Measurements from ENCODE around the gene ITPK1. TPM values are rescaled to one million over a fixed set of nuclear protein-coding genes. Genes with fewer than 3 reads are reported as not detected.

Gene ITPK1
- total RNA-seq, 2 experiments from 2014 or later, result 28.1 to 35.2 TPM

- Mint-ChIP-seq H3K4me3 (no peak overlapping the region), H3K4me1 (ENCODE audit: low read depth) (peaks cover 20% of the 10 kb centered on the region), H3K27ac (no peak overlapping the region), H3K27me3 (no peaks in the 10 kb centered on the region), H3K36me3 (no peaks in the 10 kb centered on the region), H3K9me3 (no peaks in the 10 kb centered on the region)
- DNase-seq, result no peak
- ChIA-PET CTCF (interaction anchor here (0.8 to 5.1 kb wide), 2 partner anchors 12 to 14 kb away, joined by 4 to 54 read pairs; no protein-coding TSS in a partner anchor), POLR2A (no interaction called here)
- intact Hi-C loops (cut with micrococcal nuclease), result no loop called here
Measured at GRCh38 chr14:93101181-93101580, 14.5 kb downstream of the ITPK1 start.

DNA sequence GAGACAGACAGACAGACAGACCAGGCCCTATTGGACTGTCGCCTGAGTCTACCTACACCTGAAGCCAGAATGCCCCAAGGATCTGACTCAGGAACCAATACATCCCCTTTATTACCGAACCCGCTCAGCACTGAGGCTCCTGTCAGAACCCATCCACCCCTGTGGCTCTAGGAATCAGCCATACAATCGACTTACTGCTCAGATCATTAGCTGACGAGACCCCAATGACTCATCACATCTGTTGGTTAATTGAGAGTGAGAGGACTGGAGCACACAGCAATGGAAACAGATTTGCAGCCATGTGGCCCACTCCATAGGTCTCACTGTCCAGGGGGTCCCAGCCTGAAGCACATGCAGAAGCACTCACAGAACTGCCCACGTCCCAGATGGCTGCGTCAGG is 15.2 kb downstream of the ITPK1 start:
- no peak for DNase-seq
- H3K4me3 Mint-ChIP-seq, result no peak overlapping the region
- no peaks in the 10 kb centered on the region for H3K9me3 Mint-ChIP-seq
- H3K4me1 Mint-ChIP-seq (ENCODE audit: low read depth), result peaks cover 20% of the 10 kb centered on the region
- ChIA-PET CTCF (no interaction called here), POLR2A (no interaction called here)
- no peaks in the 10 kb centered on the region for H3K27me3 Mint-ChIP-seq
- no peak overlapping the region for H3K27ac Mint-ChIP-seq
- intact Hi-C loops (cut with micrococcal nuclease), result no loop called here
- no peaks in the 10 kb centered on the region for H3K36me3 Mint-ChIP-seq

DNA sequence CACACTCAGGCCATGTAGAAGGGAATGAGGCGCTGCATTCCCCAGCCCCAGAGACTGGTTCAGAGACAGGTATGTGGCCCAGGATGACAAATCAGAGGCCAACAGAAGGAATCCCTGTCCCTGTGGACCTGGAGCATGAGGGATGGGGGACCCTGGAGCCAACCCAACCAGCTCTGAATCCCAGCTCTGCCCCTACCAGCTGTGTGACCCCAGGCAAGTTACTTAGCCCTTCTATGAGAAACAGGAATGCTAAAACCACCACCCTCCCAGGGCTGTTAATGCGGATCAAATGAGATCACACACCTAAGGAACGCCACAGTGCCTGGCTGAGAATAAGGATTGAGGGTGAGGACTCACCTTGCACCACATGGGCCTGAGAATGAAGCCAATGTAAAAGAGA is 15.6 kb downstream of the ITPK1 start:
- no peak overlapping the region for H3K27ac Mint-ChIP-seq
- intact Hi-C loops (cut with micrococcal nuclease), result no loop called here
- no peak for DNase-seq

GRCh38 chr14:93099643-93100042 is 16.1 kb downstream of the ITPK1 start:
- Mint-ChIP-seq H3K4me1 (ENCODE audit: low read depth) (peaks cover 15% of the 10 kb centered on the region), H3K27me3 (no peaks in the 10 kb centered on the region), H3K36me3 (no peaks in the 10 kb centered on the region), H3K27ac (no peak overlapping the region), H3K4me3 (no peak overlapping the region), H3K9me3 (no peaks in the 10 kb centered on the region)
- intact Hi-C loops (cut with micrococcal nuclease), result no loop called here
- POLR2A ChIA-PET, result no interaction called here
- DNase-seq, result no peak
- CTCF ChIA-PET, result interaction anchor here (2.1 kb wide), 1 partner anchor 14 kb away, joined by 10 read pairs; no protein-coding TSS in a partner anchor

More for the DNA sequence above, 15.6 kb downstream of the ITPK1 start:
- CTCF ChIA-PET, result interaction anchor here (2.1 kb wide), 1 partner anchor 13 kb away, joined by 10 read pairs; no protein-coding TSS in a partner anchor
- POLR2A ChIA-PET, result no interaction called here
- H3K27me3 Mint-ChIP-seq, result no peaks in the 10 kb centered on the region
- no peak overlapping the region for H3K4me3 Mint-ChIP-seq
- peaks cover 20% of the 10 kb centered on the region for H3K4me1 Mint-ChIP-seq (ENCODE audit: low read depth)
- H3K36me3 Mint-ChIP-seq, result no peaks in the 10 kb centered on the region
- H3K9me3 Mint-ChIP-seq, result no peaks in the 10 kb centered on the region

DNA sequence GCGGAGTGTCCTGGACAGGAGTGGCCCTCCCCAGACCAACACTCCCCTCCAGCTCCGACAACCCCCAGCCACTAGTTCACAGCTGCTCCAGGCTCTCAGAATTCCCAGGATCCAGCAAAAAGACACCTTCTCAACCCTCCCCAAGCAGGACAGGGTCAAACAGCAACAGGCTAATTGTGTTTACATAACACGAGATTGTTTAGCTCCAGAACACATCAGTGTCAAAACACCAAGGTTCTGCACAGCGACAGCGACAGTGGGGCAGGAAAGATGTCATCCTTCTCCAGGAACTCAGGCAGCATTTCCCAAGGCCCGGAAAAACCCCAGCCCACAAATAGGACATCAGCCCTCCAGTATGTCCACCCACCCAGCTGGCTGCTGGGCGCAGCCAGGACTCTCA is 16.5 kb downstream of the ITPK1 start:
- ChIA-PET CTCF (interaction anchor here (2.1 kb wide), 1 partner anchor 14 kb away, joined by 10 read pairs; no protein-coding TSS in a partner anchor), POLR2A (no interaction called here)
- intact Hi-C loops (cut with micrococcal nuclease), result no loop called here
- no peaks in the 10 kb centered on the region for H3K27me3 Mint-ChIP-seq
- H3K9me3 Mint-ChIP-seq, result no peaks in the 10 kb centered on the region
- H3K36me3 Mint-ChIP-seq, result no peaks in the 10 kb centered on the region
- no peak for DNase-seq
- H3K4me1 Mint-ChIP-seq (ENCODE audit: low read depth), result peaks cover 11% of the 10 kb centered on the region
- no peak overlapping the region for H3K27ac Mint-ChIP-seq
- H3K4me3 Mint-ChIP-seq, result no peak overlapping the region

DNA sequence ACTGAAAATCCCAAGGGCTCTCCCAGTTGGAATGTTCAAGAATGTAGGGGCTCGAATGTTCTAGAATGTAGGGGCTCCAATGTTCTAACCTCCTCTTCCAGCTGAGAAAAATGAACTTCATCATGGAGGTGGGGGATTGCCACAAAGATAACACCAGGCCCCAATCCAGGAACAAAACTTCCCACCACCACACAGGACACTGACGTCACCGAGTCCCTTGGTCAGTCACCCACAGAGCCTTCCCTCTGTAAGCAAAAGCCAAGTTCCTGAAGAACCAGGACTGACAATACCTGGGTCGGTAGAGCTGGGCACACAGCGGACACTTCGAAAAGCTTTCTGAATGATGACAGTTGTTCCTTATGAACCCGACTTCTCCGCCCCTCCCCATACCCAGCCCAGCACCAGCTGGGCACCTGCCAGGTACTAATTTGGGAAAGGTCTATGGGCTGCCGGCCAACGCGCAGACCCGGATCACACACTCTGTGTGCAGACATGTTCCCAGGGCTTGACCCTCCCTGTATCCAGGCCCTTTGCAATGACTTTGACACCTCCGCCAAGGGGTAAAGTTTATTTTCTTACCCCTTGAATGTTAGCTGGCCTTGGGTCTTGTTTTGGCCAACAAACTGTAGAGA is 18.9 kb downstream of the ITPK1 start:
- Mint-ChIP-seq H3K4me1 (ENCODE audit: low read depth) (no peaks in the 10 kb centered on the region), H3K4me3 (no peak overlapping the region), H3K27me3 (no peaks in the 10 kb centered on the region), H3K27ac (no peak overlapping the region), H3K36me3 (no peaks in the 10 kb centered on the region), H3K9me3 (no peaks in the 10 kb centered on the region)
- no peak for DNase-seq
- ChIA-PET POLR2A (no interaction called here), CTCF (interaction anchor here (3.1 kb wide), 1 partner anchor 17 kb away, joined by 14 read pairs; no protein-coding TSS in a partner anchor)
- intact Hi-C loops (cut with micrococcal nuclease), result no loop called here

DNA sequence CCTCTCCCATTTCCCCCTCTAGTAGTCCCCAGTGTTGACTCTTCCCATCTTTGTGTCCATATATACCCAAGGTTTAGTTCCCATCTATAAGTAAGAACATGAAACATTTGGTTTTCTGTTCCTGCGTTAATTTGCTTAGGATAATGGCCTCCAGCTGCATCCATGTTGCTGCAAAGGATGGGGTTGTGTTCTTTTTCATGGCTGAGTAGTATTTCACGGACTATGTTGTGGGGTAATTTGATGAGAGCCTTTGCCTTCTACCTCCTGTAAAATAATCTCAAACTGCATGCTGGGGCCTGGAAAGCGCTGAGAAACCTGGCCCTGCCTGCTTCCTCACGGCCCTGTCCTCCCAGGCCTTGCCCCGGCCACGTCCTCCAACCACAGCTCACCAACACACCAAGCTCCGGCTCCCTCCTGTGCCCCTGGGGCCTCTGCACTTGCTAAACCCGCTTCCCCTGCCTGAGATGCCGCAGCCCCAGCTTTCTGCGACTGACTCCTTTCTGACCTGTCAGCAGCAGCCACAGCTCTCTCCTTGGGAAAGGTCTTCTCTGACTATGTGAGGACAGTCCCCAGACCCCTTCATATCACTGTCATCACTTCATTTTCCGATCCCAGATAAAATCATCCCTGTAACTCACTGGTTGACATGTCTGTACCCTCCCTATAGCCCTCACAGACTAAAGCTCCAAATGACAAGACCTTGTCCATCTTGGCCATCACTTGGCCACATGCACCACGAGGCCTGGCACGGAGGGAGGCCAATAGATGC is 19.8 kb downstream of the ITPK1 start:
- H3K27me3 Mint-ChIP-seq, result no peaks in the 10 kb centered on the region
- POLR2A ChIA-PET, result no interaction called here
- H3K27ac Mint-ChIP-seq, result no peak overlapping the region
- no peaks in the 10 kb centered on the region for H3K4me1 Mint-ChIP-seq (ENCODE audit: low read depth)
- intact Hi-C loops (cut with micrococcal nuclease), result no loop called here
- H3K4me3 Mint-ChIP-seq, result no peak overlapping the region
- CTCF ChIA-PET, result interaction anchor here (3.1 kb wide), 1 partner anchor 18 kb away, joined by 14 read pairs; no protein-coding TSS in a partner anchor
- no peaks in the 10 kb centered on the region for H3K36me3 Mint-ChIP-seq
- DNase-seq, result no peak
- no peaks in the 10 kb centered on the region for H3K9me3 Mint-ChIP-seq

DNA sequence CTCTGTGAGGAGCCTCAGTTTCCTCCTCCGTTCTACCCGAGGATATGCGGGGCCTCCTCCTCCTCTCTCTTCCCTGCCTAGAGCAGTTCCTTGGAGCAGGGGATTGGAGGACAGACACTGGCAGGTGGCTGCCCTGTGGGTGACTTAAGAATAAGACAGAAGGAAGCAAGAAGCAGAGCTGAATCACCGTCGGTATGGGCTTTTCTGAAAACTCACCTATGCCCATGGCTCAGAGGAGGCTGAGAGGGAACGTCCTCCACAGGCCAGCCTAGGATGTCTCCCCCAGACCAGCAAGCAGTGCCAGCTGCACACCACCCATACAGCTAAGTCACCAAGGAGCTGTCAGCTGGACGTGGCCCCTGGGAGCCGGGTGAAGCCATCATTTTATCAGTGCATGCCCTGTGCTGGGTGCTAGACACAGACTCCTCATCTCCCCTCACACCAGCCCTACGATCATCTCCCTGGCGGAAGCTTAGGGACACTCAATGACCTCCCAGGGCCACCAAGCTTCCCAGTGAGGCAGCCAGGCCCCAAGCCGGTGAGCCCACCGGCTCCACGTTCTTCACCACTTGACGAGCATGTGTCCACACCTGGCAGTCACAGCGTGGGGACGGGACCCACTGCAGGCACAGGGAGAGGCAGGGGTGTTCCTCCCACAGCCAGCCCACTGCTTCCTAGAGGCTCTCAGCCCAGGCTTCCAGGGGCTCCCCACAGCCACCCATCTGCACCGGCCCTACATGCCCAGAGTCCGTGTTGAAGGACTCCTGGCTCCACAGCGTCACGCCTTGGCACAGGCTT is 21.4 kb downstream of the ITPK1 start:
- ChIA-PET POLR2A (no interaction called here), CTCF (interaction anchor here (1.0 to 3.1 kb wide), 2 partner anchors 20 to 120 kb away, joined by 3 to 14 read pairs; no protein-coding TSS in a partner anchor)
- no peaks in the 10 kb centered on the region for H3K4me1 Mint-ChIP-seq (ENCODE audit: low read depth)
- intact Hi-C loops (cut with micrococcal nuclease), result no loop called here
- no peaks in the 10 kb centered on the region for H3K36me3 Mint-ChIP-seq
- no peak for DNase-seq
- H3K4me3 Mint-ChIP-seq, result no peak overlapping the region
- H3K27ac Mint-ChIP-seq, result no peak overlapping the region
- H3K9me3 Mint-ChIP-seq, result no peaks in the 10 kb centered on the region
- H3K27me3 Mint-ChIP-seq, result no peaks in the 10 kb centered on the region

DNA sequence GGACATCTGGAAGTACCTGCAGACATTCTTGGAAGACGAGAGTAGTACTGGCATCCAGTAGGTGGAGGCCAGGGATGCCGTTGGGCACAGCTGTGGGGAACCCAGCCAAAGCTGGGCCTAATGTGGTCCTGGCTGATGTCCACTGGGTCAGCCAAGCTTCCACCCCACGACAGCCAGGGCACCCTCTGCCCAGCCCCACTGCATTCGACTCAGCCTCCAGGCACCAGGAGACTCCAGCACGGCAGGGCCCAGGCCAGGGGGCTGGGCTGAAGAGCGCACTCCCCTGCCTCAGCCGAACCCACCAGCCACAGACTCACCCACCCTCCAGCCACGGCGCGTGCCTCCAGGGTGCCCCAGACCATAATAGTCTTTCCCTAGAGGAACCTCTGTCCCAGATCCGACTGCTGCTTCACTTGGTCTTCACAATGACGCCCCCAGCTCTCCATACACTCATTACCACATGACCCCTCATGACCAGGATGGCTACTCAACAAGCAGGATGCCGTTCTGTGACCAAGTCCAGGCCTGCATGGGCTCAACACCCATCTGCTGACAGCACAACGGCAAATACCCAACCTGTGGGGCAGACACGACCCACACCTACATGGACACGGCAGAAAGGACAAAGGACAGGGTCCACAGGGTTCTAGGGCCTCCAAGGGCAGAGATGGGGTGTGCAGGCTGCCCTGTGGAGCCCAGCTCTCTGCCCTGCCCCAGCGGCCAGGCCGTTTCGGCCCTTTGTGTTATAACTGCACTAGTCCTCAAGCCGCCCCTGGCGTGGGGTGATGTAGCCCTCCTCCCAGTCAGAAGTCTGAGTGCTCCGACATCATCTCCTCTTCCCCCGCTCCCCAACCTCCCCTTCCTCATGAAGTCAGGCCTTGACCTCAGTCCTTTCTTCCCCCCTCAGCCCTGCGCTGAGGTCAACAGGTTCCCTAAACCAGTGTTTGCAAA is 22.8 kb downstream of the ITPK1 start:
- H3K36me3 Mint-ChIP-seq, result no peaks in the 10 kb centered on the region
- H3K9me3 Mint-ChIP-seq, result no peaks in the 10 kb centered on the region
- H3K4me1 Mint-ChIP-seq (ENCODE audit: low read depth), result no peaks in the 10 kb centered on the region
- H3K27ac Mint-ChIP-seq, result no peak overlapping the region
- POLR2A ChIA-PET, result no interaction called here
- CTCF ChIA-PET, result interaction anchor here (1.1 kb wide), 1 partner anchor 20 kb away, joined by 3 read pairs; no protein-coding TSS in a partner anchor
- no peaks in the 10 kb centered on the region for H3K27me3 Mint-ChIP-seq
- DNase-seq, result no peak
- intact Hi-C loops (cut with micrococcal nuclease), result no loop called here
- no peak overlapping the region for H3K4me3 Mint-ChIP-seq

DNA sequence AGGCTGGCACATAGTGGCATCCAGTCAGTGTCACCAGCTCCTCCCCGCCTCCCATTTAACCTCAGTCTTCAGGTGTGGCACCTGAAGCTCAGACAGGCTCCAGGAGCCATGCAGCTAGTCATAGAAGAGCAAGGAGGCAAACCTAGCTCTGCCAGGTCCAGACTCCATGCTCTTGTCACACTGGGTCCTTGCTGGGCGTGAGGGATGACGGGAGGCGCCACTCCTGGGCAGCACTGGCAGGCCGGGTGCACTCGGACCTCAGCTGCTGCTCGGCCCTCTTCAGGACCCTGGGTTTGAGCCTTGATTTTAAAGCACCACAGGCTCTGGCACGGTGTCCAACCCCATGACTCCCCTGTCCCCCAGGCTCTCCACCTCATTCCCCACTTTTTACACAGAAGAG is 24.1 kb downstream of the ITPK1 start:
- POLR2A ChIA-PET, result no interaction called here
- Mint-ChIP-seq H3K4me1 (ENCODE audit: low read depth) (peaks cover 6% of the 10 kb centered on the region), H3K4me3 (no peak overlapping the region), H3K9me3 (no peaks in the 10 kb centered on the region), H3K36me3 (no peaks in the 10 kb centered on the region), H3K27me3 (no peaks in the 10 kb centered on the region), H3K27ac (no peak overlapping the region)
- CTCF ChIA-PET, result interaction anchor here (1.3 kb wide), 1 partner anchor 22 kb away, joined by 9 read pairs; no protein-coding TSS in a partner anchor
- DNase-seq, result no peak
- intact Hi-C loops (cut with micrococcal nuclease), result no loop called here

DNA sequence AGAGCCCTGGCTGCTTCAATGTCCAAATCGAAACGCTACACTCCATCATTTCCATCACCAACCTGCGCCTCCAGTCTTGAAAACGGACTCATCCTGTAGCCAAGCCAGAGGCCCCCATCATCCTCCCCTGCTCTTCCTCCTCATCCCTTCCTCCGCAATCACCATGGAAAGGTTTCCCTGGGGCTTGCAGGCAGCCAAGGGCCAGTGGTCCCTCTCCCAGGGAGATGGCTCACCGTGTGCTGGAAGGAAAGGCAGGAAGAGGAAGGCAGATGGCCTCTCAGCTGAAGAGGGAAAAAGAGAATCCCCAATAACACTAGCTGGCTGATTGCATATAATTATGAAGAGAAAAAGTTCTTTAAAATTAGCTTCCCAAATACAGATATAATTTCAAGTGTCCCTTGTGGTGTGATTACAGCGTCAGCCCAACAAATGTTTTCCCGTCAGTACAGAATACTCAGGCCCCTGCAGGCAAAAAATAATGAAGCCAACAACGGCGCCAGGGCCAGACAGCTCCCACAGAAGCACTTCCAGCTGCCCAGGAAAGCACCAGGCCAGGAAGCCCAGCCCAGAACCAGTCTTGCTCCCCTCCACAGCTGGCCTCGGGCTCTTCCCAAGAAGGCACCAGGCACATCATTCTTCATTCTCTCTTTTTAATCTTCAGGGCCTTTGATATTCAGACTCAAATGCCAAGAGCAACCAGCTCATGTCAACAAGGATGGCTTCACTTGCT is 24.7 kb downstream of the ITPK1 start:
- H3K36me3 Mint-ChIP-seq, result no peaks in the 10 kb centered on the region
- CTCF ChIA-PET, result interaction anchor here (1.3 kb wide), 1 partner anchor 22 kb away, joined by 9 read pairs; no protein-coding TSS in a partner anchor
- H3K27ac Mint-ChIP-seq, result no peak overlapping the region
- no peaks in the 10 kb centered on the region for H3K27me3 Mint-ChIP-seq
- H3K4me3 Mint-ChIP-seq, result no peak overlapping the region
- POLR2A ChIA-PET, result no interaction called here
- intact Hi-C loops (cut with micrococcal nuclease), result no loop called here
- no peaks in the 10 kb centered on the region for H3K9me3 Mint-ChIP-seq
- peaks cover 10% of the 10 kb centered on the region for H3K4me1 Mint-ChIP-seq (ENCODE audit: low read depth)
- no peak for DNase-seq

All from activated CD4-positive, alpha-beta memory T cell treated with anti-CD3 and anti-CD28 coated beads for 36 hours (primary cell).